GM20000 (cell line): ENCODE measurements around the gene IFITM2.

Experiments used
- DNase-seq: peaks from one replicate; pipeline ENCODE4 v3.0.0; 2012; ENCODE audit warnings: low spot score
- CTCF ChIP-seq: IDR thresholded peaks from 2 replicates; pipeline ENCODE4 v1.5.1; 2012; ENCODE audit warnings: mild to moderate bottlenecking, control low read depth; ENCODE audit errors: extremely low read depth, missing control alignments

IFITM2 gene

GRCh38 chr11:270451-271318 lies 36.9 kb upstream of the IFITM2 start:
- no peak for DNase-seq

GRCh38 chr11:271319-271715 lies 36.3 kb upstream of the IFITM2 start:
- no peak for DNase-seq
- no peak for TF ChIP-seq CTCF

More at GRCh38 chr11:270451-271318, 36.9 kb upstream of the IFITM2 start:
- TF ChIP-seq CTCF: no peak

GRCh38 chr11:272195-272930 lies 35.3 kb upstream of the IFITM2 start:
- no peak for TF ChIP-seq CTCF
- DNase-seq: no peak

- TF ChIP-seq CTCF: no peak
These were observed 34.8 kb upstream of the IFITM2 start for GRCh38 chr11:272931-273198.

GRCh38 chr11:276219-276618 lies 31.4 kb upstream of the IFITM2 start:
- TF ChIP-seq CTCF: no peak
- no peak for DNase-seq

More at GRCh38 chr11:272931-273198, 34.8 kb upstream of the IFITM2 start:
- no peak for DNase-seq

GRCh38 chr11:278001-278951 lies 29.3 kb upstream of the IFITM2 start, which contains the start of gene NLRP6:
Gene NLRP6, plus strand, starts transcription at chr11:278407. Its CDS starts 163 bp downstream, at chr11:278570.
- no peak for TF ChIP-seq CTCF
- DNase-seq: peak; percentile 10
